Endothelial cell (in vitro differentiated cells): ENCODE results near the gene SEC16A. TPM values are rescaled to one million over a fixed set of nuclear protein-coding genes. Genes with fewer than 3 reads are reported as not detected.

Source experiments
- DNase-seq: peaks from one replicate; pipeline ENCODE4 v3.0.0; 2021; ENCODE audit warnings: low spot score
- H3K27ac Mint-ChIP-seq: one replicate; pipeline ENCODE4 v1.8.0; 2021; ENCODE audit warnings: mixed read lengths, inconsistent platforms; ENCODE audit not compliant: unreplicated experiment
- H3K27me3 Mint-ChIP-seq: one replicate; pipeline ENCODE4 v1.8.0; 2021; ENCODE audit warnings: mild to moderate bottlenecking, moderate library complexity, mixed read lengths, inconsistent platforms; ENCODE audit not compliant: unreplicated experiment
- H3K36me3 Mint-ChIP-seq: one replicate; pipeline ENCODE4 v1.8.0; 2021; ENCODE audit warnings: mild to moderate bottlenecking, low read depth, mixed read lengths, inconsistent platforms; ENCODE audit not compliant: unreplicated experiment
- H3K4me1 Mint-ChIP-seq: one replicate; pipeline ENCODE4 v1.8.0; 2021; ENCODE audit warnings: mild to moderate bottlenecking, mixed read lengths, inconsistent platforms; ENCODE audit not compliant: unreplicated experiment
- H3K4me3 Mint-ChIP-seq: one replicate; pipeline ENCODE4 v1.8.0; 2021; ENCODE audit warnings: mild to moderate bottlenecking, mixed read lengths, inconsistent platforms; ENCODE audit not compliant: unreplicated experiment
- H3K9me3 Mint-ChIP-seq: one replicate; pipeline ENCODE4 v1.8.0; 2021; ENCODE audit warnings: mixed read lengths, inconsistent platforms; ENCODE audit not compliant: unreplicated experiment
- CTCF ChIP-seq: fragments of 200-600 bp; sonication (generic); IDR thresholded peaks from one replicate; pipeline ENCODE4 v1.5.0; 2021; ENCODE audit warnings: antibody characterized with exemption; ENCODE audit not compliant: unreplicated experiment
- total RNA-seq: library from RNA; stranded (reverse); fragmentation: NEBNext Ultra II Directional; extraction: Animal tissue kit (Norgen Biotek cat#: 25700); gene quantifications from one replicate; pipeline ENCODE4 v1.2.1, GENCODE V29; 2021; ENCODE audit not compliant: unreplicated experiment

The SEC16A gene
- total RNA-seq, 1 donor from 2014 or later: 79.5 TPM

GRCh38 chr9:136416427-136416826 is 66.4 kb downstream of the SEC16A start:
- peaks cover 2% of the 10 kb centered on the region for H3K27me3 Mint-ChIP-seq
- H3K9me3 Mint-ChIP-seq: no peaks in the 10 kb centered on the region
- no peak overlapping the region for H3K4me3 Mint-ChIP-seq
- peaks cover 6% of the 10 kb centered on the region for H3K4me1 Mint-ChIP-seq
- H3K36me3 Mint-ChIP-seq: peaks cover 41% of the 10 kb centered on the region
- no peak overlapping the region for H3K27ac Mint-ChIP-seq
- no peak for DNase-seq
- TF ChIP-seq CTCF: no peak

GRCh38 chr9:136412962-136413361 is 69.9 kb downstream of the SEC16A start:
- TF ChIP-seq CTCF: no peak
- H3K27ac Mint-ChIP-seq: no peak overlapping the region

GRCh38 chr9:136411378-136411777 is 71.5 kb downstream of the SEC16A start:
- Mint-ChIP-seq H3K27me3 (peaks cover 12% of the 10 kb centered on the region), H3K4me3 (peak overlapping the region; percentile 98), H3K27ac (peak overlapping the region; percentile 92), H3K36me3 (peaks cover 36% of the 10 kb centered on the region), H3K4me1 (peaks cover 27% of the 10 kb centered on the region), H3K9me3 (no peaks in the 10 kb centered on the region)
- no peak for DNase-seq
- no peak for TF ChIP-seq CTCF

More at GRCh38 chr9:136412962-136413361, 69.9 kb downstream of the SEC16A start:
- Mint-ChIP-seq H3K9me3 (no peaks in the 10 kb centered on the region), H3K4me1 (peaks cover 27% of the 10 kb centered on the region), H3K27me3 (peaks cover 12% of the 10 kb centered on the region), H3K36me3 (peaks cover 41% of the 10 kb centered on the region), H3K4me3 (no peak overlapping the region)
- DNase-seq: no peak

GRCh38 chr9:136410500-136411287 is 72.1 kb downstream of the SEC16A start, which contains the start of the genes ENTR1 and PMPCA:
Gene ENTR1, minus strand, starts transcription at chr9:136410614. Its CDS starts 217 bp downstream, at chr9:136410397.
Gene PMPCA, plus strand, starts transcription at chr9:136410658. Its CDS starts 11 bp downstream, at chr9:136410669.
- Mint-ChIP-seq H3K27me3 (peaks cover 15% of the 10 kb centered on the region), H3K4me3 (peak within 1 kb of the TSS; percentile 98), H3K36me3 (peaks cover 35% of the 10 kb centered on the region), H3K9me3 (no peaks in the 10 kb centered on the region), H3K4me1 (peaks cover 27% of the 10 kb centered on the region), H3K27ac (peak within 1 kb of the TSS; percentile 92)
- DNase-seq: peak; percentile 91
- no peak for TF ChIP-seq CTCF
